Stimulated activated naive CD8-positive, alpha-beta T cell treated with anti-CD3 and anti-CD28 coated beads, Interleukin-15, Interleukin-2, amounts not matched to agents 100 ng/mL and 50 ng/mL, for 24 hours (primary cell): Measurements from ENCODE around the gene E2F1.
A peak's percentile ranks its signal among the peaks of the same experiment; 100 is the strongest.

Experiments used
- H3K27ac Mint-ChIP-seq: one replicate; pipeline ENCODE4 v1.8.0; 2021; ENCODE audit warnings: mild to moderate bottlenecking, mixed read lengths
- H3K27me3 Mint-ChIP-seq: one replicate; pipeline ENCODE4 v1.8.0; 2021; ENCODE audit warnings: mixed read lengths
- H3K36me3 Mint-ChIP-seq: one replicate; pipeline ENCODE4 v1.8.0; 2021; ENCODE audit warnings: low read depth, mixed read lengths
- H3K4me1 Mint-ChIP-seq: one replicate; pipeline ENCODE4 v1.8.0; 2021; ENCODE audit warnings: low read depth, mixed read lengths
- H3K4me3 Mint-ChIP-seq: one replicate; pipeline ENCODE4 v1.8.0; 2021; ENCODE audit warnings: mild to moderate bottlenecking, mixed read lengths
- H3K9me3 Mint-ChIP-seq: one replicate; pipeline ENCODE4 v1.8.0; 2021; ENCODE audit warnings: mixed read lengths

The E2F1 gene

DNA sequence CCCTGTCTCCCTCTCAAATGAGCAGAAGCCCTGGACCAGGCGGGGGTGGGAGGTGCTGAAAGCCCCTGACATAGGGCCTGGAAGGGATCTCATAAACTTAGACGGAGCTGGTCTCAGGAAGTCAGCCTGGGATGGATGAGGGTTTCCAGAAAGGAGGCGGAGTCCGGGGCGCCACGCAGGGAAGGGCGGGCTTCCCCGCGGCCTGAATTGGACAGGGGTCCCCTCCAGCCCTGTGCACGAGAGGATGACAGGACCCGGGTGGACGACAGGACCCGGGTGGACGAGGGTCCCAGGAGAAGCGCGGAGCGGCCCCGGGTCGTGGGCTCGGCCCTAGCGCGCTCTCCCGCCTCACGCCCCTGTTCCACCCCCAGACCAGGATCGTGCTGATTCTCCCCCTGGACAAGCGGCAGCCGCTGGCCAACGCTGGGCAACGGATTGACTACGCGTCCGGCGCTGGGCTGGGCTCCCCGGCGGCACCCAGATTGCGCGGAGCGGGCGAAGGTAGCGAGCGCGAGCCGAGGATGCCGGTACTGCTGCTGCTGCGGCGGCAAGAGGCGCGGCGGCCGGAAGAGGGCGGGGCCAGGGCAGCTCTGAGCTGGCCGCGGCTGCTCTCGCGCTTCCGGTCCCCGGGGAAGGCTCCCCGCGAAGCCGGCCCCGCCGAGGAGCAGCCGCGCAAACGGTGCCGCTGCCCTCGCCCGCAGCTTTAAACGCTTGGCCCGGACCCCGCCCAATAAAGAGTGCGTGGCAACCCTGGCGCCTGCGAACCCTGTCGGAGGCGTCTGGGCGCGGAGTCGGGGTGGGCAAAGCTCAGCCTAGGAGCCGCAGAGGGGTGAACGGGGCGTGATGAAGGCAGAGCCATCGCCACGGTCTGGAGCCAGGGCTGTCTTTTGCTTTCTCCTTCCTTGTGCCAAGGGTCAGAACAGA is 22.8 kb downstream of the E2F1 start:
- Mint-ChIP-seq H3K4me3 (peak overlapping the region; percentile 85), H3K27me3 (no peaks in the 10 kb centered on the region), H3K36me3 (peaks cover 2% of the 10 kb centered on the region), H3K4me1 (peaks cover 30% of the 10 kb centered on the region), H3K9me3 (no peaks in the 10 kb centered on the region), H3K27ac (peak overlapping the region; percentile 89)

DNA sequence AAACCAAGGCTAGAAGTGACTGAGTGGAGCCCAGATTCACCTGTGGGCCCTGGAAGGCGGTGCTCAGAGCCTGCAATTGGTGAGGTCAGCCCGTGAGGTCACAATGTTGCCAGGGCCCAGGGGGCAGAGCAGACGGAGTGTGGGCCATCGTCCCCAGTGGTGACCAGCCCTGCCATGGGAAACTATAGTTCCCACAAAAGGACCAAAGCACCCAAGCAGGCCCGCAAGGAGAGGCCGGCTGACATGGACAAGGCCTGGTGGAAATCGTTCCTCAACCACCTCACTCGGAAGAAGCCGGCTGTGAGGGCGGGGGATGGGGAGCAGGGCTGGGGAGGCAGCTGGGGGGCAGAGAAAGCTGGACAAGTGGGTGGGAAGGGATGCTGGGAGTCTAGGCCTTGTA is 24.0 kb downstream of the E2F1 start, which contains the start of gene C20orf144:
Gene C20orf144 (plus strand): TSS at position 156 of the 400 bp plus-strand sequence. CDS start 19 bp downstream, at position 175.
- no peaks in the 10 kb centered on the region for H3K27me3 Mint-ChIP-seq
- peaks cover 28% of the 10 kb centered on the region for H3K4me1 Mint-ChIP-seq

DNA sequence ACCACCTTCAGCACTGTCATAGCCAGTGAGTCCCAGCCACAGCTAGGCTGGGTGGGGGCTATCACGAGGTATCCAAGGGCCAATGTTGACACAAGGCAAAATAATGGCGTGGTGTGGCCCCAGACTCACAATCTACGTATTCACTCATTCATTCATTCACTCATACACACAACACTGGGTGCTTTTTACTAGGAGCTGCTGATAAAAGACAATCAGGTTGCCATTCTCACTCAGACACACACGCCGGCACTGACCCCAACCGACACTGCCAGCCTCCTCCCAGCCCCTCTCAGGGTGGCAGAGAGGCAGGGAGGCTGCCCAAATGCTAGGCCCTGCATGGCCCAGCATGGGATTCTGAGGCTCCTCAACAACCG is 25.5 kb downstream of the E2F1 start:
- Mint-ChIP-seq H3K36me3 (no peaks in the 10 kb centered on the region), H3K4me1 (peaks cover 19% of the 10 kb centered on the region), H3K27ac (no peak overlapping the region), H3K27me3 (no peaks in the 10 kb centered on the region), H3K9me3 (no peaks in the 10 kb centered on the region), H3K4me3 (no peak overlapping the region)

More for the DNA sequence above, 24.0 kb downstream of the E2F1 start, which contains the start of gene C20orf144:
- peak within 1 kb of the TSS; percentile 45 for H3K27ac Mint-ChIP-seq
- H3K4me3 Mint-ChIP-seq = peak within 1 kb of the TSS; percentile 85
- H3K9me3 Mint-ChIP-seq = no peaks in the 10 kb centered on the region
- no peaks in the 10 kb centered on the region for H3K36me3 Mint-ChIP-seq

- Mint-ChIP-seq H3K27me3 (no peaks in the 10 kb centered on the region), H3K4me3 (no peak overlapping the region), H3K27ac (no peak overlapping the region), H3K9me3 (no peaks in the 10 kb centered on the region), H3K4me1 (peaks cover 15% of the 10 kb centered on the region), H3K36me3 (no peaks in the 10 kb centered on the region)
These were observed 26.0 kb downstream of the E2F1 start for GRCh38 chr20:33660035-33660684.

DNA sequence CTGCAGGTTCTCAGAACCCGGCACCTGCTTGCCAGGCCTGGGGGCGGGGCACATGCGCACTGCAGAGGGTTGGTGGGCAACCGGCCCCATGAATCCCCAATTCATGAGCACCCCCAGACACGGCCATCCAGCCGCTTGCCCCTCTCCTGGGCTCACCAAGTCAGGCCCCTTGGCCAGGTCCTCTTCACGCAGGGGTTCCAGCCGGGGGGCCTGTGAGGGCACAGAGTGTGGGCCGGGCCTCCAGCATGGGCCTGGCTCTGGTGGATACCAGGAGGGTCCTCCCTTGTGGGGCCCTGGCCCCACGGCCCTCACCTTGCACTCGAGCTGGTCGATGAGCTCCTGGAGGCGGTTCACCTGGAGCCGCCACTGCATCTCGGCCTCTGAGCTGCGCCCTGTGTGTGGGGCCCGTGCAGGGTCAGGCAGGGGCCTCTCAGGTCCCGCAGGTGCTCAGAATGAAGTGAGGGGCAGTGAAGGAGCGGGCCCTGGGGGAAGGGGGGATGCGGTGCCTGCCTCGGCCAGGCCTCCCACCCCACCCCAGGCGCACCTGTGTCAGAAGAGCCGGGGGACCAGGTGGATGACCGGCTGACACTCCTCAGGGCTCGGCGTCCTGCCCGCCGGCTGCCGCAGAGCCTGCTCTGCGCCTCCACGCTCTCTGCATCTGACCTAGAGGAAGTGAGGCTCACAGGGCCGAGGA is 26.7 kb downstream of the E2F1 start:
- Mint-ChIP-seq H3K27ac (no peak overlapping the region), H3K36me3 (no peaks in the 10 kb centered on the region)

DNA sequence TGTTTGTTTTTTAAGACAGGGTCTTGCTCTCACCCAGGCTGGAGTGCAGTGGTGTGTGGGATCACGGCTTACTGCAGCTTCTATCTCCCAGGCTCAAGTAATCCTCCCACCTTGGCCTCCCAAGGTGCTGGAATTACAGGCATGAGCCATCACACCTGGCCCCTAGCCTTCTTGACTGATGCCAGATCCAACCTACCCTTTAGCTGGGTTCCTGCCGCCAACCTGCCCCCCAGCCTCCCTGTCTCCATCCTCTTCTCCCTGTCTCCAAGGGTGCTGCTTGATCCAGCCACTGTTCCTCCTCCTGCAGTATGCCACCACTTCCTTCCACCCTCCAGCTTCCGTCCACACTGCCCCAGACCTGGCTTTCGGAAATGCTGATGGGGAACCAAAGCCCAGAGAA is 27.3 kb downstream of the E2F1 start:
- Mint-ChIP-seq H3K9me3 (no peaks in the 10 kb centered on the region), H3K27me3 (no peaks in the 10 kb centered on the region), H3K27ac (no peak overlapping the region), H3K36me3 (no peaks in the 10 kb centered on the region), H3K4me1 (peaks cover 5% of the 10 kb centered on the region), H3K4me3 (no peak overlapping the region)

More for the DNA sequence above, 26.7 kb downstream of the E2F1 start:
- no peaks in the 10 kb centered on the region for H3K27me3 Mint-ChIP-seq
- no peak overlapping the region for H3K4me3 Mint-ChIP-seq
- peaks cover 8% of the 10 kb centered on the region for H3K4me1 Mint-ChIP-seq
- H3K9me3 Mint-ChIP-seq = no peaks in the 10 kb centered on the region

DNA sequence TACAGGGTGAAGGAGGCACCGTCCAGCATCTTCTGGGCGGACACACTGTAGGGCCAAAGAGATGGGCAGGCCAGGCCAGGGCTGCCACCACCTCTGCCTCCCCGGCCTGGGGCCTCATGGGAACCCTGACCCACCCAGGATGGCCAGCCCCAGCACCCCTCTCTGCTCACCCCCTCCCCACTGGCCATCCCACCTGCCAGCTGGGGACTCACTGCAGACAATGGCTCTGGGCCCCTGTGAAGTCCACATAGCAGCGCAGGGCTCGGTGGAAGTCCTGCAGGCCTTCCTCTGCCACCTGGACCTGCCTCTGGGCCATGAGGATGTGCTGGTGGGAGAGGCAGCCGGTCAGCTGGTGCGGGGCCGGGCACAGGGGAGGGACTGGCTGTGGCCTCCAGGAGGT is 27.7 kb downstream of the E2F1 start:
- no peaks in the 10 kb centered on the region for H3K36me3 Mint-ChIP-seq
- no peaks in the 10 kb centered on the region for H3K9me3 Mint-ChIP-seq
- peaks cover 9% of the 10 kb centered on the region for H3K4me1 Mint-ChIP-seq
- H3K27ac Mint-ChIP-seq = no peak overlapping the region
- H3K4me3 Mint-ChIP-seq = no peak overlapping the region
- no peaks in the 10 kb centered on the region for H3K27me3 Mint-ChIP-seq

DNA sequence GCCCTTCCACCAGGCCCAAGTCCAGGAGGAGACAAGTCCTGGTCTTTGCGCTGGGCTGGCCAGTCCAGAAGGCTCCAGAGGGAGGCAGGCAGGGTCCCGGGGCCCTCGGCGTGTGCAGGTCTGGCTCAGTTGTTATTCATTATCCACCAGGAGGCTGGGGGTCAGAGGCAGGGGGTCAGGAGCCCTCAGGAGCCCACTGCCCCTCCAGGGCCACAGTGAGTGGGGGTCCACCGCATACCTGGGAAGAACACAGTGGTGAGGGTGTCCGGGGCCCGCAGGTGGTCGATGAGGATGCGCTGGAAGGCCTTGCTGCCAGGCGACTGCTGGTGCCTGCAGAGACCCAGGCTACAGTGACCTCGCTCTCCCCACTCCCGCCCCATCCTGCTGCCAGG is 28.5 kb downstream of the E2F1 start:
- H3K36me3 Mint-ChIP-seq = no peaks in the 10 kb centered on the region
- H3K4me3 Mint-ChIP-seq = no peak overlapping the region
- no peaks in the 10 kb centered on the region for H3K27me3 Mint-ChIP-seq
- peaks cover 13% of the 10 kb centered on the region for H3K4me1 Mint-ChIP-seq
- no peak overlapping the region for H3K27ac Mint-ChIP-seq
- H3K9me3 Mint-ChIP-seq = no peaks in the 10 kb centered on the region

- no peaks in the 10 kb centered on the region for H3K36me3 Mint-ChIP-seq
- H3K9me3 Mint-ChIP-seq = no peaks in the 10 kb centered on the region
- peaks cover 18% of the 10 kb centered on the region for H3K4me1 Mint-ChIP-seq
- H3K4me3 Mint-ChIP-seq = no peak overlapping the region
- no peaks in the 10 kb centered on the region for H3K27me3 Mint-ChIP-seq
- H3K27ac Mint-ChIP-seq = no peak overlapping the region
These were observed 29.1 kb downstream of the E2F1 start for GRCh38 chr20:33656783-33657703.

DNA sequence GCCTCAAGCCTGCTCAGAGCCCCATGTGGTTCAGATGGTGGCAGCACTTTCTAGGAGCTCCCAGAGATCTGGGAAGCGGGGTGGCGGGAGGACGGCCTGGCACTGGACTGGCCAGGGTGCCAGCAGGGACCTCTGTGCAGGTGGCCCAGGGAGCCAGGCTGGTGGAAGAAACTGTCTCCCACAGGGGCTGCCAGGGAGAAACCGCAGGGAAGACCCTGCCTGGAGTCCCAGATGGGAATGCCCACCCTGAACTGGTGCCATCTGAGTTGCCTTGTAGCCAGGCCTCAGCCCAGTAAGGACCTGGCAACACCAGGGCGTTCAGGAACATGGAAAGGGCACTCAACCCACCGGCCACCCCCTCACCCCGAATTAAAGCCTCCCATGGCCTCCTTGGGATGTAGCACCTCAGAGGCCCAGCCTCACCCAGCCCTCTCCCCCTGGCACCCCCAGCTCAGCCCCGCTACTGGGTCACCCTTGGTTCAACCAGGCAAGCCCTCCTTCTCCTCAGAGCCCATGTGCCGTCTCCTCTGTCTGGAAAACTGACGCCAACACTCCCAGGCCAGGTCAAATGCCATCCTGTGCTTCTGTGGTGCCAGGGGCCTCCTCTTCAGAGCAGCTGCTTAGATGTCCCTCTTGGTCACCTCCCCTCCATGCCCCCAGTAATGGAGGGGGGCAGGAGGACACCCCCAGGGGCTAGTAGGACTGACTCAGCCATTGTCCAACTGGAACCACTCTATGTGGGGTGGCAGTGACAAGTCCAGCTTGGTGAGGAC is 30.0 kb downstream of the E2F1 start:
- H3K27me3 Mint-ChIP-seq = no peaks in the 10 kb centered on the region
- no peaks in the 10 kb centered on the region for H3K36me3 Mint-ChIP-seq
- H3K4me3 Mint-ChIP-seq = no peak overlapping the region
- peaks cover 27% of the 10 kb centered on the region for H3K4me1 Mint-ChIP-seq
- no peak overlapping the region for H3K27ac Mint-ChIP-seq
- no peaks in the 10 kb centered on the region for H3K9me3 Mint-ChIP-seq

- Mint-ChIP-seq H3K27me3 (no peaks in the 10 kb centered on the region), H3K9me3 (no peaks in the 10 kb centered on the region), H3K27ac (no peak overlapping the region), H3K4me3 (no peak overlapping the region), H3K4me1 (peaks cover 27% of the 10 kb centered on the region), H3K36me3 (no peaks in the 10 kb centered on the region)
These were observed 31.0 kb downstream of the E2F1 start for GRCh38 chr20:33655164-33655563.

- no peaks in the 10 kb centered on the region for H3K36me3 Mint-ChIP-seq
- H3K27me3 Mint-ChIP-seq = no peaks in the 10 kb centered on the region
- peaks cover 29% of the 10 kb centered on the region for H3K4me1 Mint-ChIP-seq
- no peaks in the 10 kb centered on the region for H3K9me3 Mint-ChIP-seq
- H3K4me3 Mint-ChIP-seq = no peak overlapping the region
- no peak overlapping the region for H3K27ac Mint-ChIP-seq
These were observed 31.5 kb downstream of the E2F1 start for GRCh38 chr20:33654680-33655161.

DNA sequence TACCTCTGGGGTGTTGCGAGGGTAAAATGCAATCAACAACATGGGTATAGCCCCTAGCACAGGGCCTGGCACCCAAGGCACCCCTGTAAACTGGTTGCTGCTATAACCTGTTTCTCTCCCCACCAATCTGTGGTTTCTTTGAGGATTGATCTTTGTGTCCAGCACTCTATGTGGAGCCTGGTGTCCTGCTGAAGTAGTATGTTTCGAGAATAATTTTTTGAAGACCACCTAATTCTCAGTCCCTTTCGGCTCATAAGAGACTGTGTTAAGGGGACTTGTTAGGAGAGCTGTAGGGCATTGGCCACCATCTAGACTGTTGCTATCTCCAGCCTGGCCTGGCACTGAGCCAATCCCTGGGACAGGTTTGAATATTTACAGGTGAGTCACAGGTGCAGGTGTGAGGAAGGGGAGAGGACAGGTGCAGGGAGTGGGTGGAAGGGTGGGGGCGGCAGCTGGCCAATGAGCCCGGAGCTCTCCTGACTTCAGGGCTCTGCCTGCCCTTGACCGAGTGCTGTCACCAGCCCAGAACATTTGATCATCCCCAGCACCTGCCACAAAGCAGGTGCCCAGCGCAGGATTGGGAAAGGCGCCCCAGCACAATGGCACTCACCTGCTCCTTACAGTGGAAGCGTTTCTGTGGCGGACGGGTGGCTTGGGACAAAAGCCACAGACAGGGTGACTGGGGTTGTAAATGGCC is 32.1 kb downstream of the E2F1 start:
- Mint-ChIP-seq H3K4me1 (peaks cover 33% of the 10 kb centered on the region), H3K36me3 (no peaks in the 10 kb centered on the region), H3K27me3 (no peaks in the 10 kb centered on the region), H3K9me3 (no peaks in the 10 kb centered on the region), H3K4me3 (no peak overlapping the region), H3K27ac (no peak overlapping the region)
